Activated CD4-positive, CD25-positive, alpha-beta regulatory T cell (primary cell): ENCODE data around the gene DENND2A.
A peak's percentile ranks its signal among the peaks of the same experiment; 100 is the strongest.
"Not testable (repeated sequence)": the region's sequence is repeated elsewhere in the genome, so short reads cannot be mapped to it uniquely, and the experiment has no call there.

Source experiments
- DNase-seq, 4 experiments: peaks; one replicate each; lab custom pipeline; 2025; lab: John Stamatoyannopoulos, UW

The DENND2A gene

DNA sequence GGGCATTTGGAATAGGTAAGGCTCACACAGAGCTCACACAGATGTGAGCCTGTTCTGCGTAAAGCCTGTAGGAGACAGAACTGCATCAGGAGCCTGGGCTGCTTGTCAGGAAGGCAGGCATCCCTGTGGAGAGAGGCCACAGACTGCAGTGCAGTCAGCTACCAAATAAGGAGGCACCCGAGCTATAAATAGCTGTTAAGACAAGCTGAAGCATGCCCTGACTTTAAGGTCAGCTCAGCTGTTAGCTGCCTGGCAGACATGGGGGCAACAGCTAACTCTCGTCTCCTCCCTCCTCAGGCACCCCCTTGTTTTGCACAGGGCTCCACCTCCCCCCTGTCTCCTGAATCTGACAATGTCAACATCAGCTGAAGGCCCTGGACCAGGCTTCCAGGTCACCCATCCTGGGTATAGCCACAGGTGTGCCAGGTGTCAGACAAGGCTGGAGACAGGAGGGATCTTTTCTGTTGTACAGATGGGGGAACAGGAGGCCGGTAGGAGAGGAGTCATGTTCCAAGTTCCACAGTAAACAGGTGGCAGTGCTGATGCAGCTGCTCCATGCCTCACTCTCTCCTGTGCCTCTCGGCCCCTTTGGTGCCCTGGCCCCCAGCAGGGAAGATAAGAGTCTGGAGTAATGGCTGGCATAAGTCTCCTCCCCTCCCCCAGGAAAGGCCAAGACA, 133.7 kb downstream of the DENND2A start:
- no peak for DNase-seq

GRCh38 chr7:140501966-140502365, 138.6 kb downstream of the DENND2A start:
- no peak for DNase-seq

DNA sequence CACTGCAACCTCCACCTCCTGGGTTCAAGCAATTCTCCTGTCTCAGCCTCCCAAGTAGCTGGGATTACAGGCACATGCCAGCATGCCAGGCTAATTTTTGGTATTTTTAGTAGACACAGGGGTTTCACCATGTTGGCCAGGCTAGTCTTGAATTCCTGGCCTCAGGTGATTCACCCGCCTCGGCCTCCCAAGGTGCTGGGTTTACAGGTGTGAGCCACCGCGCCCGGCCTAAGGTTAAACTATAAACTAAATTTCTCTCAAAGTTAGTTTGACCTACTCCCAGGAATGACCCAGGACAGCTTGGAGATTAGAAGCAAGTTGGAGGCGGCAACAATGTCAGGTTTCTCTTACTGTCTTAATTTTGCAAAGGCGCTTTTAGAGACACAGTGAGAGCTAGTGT, 142.8 kb downstream of the DENND2A start:
- DNase-seq = not testable (repeated sequence)

DNA sequence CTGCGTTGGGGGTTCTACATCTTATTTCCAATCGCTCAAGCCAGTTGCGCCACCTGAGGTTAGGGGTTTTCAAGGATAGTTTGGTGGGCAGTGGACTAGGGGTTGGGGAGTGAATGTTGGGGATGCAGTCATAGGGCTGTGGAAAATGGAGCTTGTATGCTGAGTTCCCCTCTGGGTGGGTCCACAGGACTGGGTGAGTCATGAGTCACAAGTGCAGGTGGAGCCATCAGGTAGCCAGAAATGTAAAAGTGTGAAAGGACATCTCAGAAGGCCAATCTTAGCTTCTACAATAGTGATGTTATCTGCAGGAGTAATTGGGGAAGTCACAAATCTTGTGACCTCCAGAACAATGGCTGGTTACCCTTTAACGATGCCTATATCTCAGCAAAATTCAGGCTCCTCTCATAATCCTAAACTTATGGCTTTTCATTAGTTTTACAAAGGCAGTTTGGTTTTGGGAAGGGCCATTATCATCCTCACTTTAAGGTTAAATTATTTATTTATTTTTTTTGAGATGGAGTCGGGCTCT, 143.3 kb downstream of the DENND2A start:
- DNase-seq = no peak

DNA sequence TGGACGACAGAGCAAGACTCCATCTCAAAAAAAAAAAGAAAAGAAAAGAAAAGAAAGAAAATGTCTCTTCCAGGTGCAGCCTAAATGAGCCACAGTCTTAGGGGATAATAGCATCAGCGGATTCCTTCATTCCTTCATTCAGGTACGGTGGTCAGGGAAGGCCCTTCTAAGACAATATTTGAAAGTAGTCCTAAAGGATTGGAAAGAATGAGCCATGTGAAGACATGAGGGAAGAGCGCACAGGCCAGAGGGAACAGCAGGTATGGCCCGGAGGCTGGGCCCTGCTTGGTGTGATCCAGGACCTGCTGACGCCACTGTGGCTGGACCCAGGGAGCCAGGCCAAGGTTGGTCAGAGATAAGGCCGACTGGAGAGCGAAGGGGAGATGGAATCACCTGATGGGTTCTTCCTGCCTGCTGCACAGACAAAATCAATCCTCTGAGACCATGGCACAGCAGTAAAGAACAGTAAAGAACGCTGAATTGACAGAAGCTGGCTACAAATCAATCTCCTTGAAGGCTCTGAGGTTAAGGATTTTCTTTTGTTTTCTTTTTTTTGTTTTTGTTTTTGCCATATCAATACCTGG, 145.0 kb downstream of the DENND2A start:
- no peak for DNase-seq

DNA sequence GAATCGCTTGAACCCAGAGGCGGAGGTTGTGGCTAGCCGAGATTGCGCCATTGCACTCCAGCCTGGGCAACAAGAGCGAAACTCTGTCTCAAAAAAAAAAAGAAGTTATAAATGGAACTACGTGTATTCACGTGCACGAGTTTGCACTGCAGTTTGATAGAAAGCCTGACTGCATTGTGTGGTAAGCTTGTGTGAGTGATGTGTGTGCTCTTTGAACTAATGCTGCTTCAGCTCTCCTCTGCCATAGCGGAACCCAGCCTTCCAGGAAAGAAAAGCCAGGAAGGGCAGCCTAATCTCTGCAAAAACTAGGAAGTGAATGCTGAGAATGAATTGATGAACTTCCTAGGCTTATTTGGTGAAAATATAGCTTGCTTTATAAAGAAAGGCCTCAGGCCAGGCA, 145.7 kb downstream of the DENND2A start:
- DNase-seq = no peak

GRCh38 chr7:140489026-140489359, 151.6 kb downstream of the DENND2A start:
- no peak for DNase-seq

GRCh38 chr7:140485500-140486265, 154.9 kb downstream of the DENND2A start:
- no peak for DNase-seq

DNA sequence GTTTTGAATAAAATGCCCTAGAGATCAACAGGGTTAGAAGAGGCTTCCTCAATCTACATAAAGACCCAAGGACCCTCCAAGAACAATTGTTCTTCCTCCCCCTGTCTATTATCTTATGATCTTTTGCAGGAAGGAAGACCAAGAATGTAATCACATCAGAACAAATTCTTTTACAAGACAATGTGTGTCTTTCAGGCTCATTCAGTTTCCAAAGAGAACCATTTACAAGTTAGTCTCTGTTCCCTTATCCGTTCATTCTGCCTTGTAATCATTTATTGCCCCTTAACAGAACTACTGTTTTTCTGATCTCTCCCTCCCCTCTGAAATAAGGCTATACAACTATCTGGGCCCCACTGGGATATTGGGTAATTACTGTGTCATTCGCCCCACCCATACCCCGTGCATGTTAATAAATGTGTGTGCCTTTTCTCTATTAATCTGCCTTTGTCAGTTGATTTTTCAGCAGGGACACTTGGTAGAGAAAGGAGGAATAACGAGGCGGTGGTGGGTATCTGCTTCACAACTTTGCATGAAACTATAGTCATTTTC, 155.6 kb downstream of the DENND2A start:
- no peak for DNase-seq

GRCh38 chr7:140484479-140484878, 156.1 kb downstream of the DENND2A start:
- no peak for DNase-seq

DNA sequence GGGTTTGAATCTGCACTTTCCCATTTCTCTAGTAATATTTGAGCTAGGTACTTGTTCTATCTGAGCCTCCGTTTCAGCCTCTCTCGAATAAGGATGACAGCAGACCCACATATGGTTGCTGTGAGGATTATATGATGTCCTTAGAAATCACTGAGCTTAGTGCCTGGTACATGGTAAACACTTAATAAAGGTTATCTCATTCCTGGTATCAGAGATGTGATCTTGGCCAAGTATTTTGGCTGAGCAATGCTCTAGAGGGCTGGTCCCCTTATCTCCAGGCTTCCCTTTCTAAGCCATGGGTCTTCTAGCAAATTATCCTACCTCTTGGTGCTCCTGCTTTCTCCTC, 160.9 kb downstream of the DENND2A start:
- no peak for DNase-seq

DNA sequence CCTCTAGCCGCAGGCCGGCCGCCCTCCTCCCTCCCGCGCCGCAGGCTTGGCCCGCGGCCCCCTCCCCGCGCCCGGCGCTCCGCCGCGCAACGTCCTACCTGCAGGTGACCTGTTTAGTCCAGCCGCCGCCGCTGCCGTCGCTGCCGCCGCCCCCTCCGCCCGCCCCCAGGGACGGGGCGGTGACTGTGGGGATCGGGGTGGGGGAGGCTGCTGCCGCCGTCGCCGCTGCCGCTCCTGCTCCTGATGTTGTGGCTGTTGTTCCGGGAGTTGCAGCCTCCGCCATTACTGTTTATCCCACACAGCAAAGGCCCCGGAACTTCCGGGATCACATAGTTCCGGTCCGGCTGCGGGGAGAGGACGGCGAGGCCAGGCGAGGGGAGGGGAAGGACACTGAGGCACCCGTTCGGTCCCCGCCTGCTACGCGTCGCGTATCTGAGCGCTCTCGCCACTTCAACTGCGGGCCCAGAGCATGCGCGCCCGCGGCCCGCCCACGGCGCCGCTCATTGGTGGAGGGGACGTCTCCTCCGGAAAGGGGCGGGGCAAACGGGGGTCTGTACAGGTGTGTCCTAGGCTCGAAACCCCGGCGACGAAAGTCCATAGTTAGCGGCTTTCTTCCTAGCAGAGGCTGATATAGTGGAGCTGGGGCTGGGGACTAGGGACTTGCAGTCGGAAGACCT, 161.4 kb downstream of the DENND2A start, which contains the start of gene MKRN1:
Gene MKRN1 (minus strand): TSS at position 444 of the 677 bp plus-strand sequence. CDS start 161 bp downstream, at position 283.
- DNase-seq = peak; percentile 84 to 89 (median 86)

- peak in 3 of 4 experiments; percentile 22 to 44 (median 34) for DNase-seq
These were observed 162.2 kb downstream of the DENND2A start for GRCh38 chr7:140478246-140479061.

DNA sequence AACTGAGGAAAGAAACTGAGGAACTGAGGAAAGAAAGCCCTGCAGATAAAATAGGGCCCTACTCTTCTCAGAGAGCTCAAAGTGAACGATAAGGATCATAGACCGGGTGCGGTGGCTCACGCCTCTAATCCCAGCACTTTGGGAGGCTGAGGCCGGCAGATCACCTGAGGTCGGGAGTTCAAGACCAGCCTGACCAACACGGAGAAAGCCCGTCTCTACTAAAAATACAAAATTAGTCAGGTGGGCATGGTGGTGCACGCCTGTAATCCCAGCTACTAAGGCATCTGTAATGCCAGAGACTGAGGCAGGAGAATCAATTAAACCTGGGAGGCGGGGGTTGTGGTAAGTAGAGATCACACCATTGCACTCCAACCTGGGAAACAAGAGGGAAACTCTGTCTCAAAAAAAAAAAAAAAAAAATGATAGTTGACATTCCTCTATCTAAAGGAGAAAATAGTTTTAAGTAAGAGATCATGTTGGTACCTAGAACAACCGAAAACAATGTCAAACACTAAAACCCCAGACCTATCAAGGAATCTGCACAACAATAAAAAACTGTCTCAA, 163.8 kb downstream of the DENND2A start:
- no peak for DNase-seq

GRCh38 chr7:140475747-140476333, 164.8 kb downstream of the DENND2A start:
- peak in 3 of 4 experiments; percentile 3 to 13 (median 11) for DNase-seq
